IMR-90 (cell line): ENCODE data around the gene ZNF277. TPM values are rescaled to one million over a fixed set of nuclear protein-coding genes. Genes with fewer than 3 reads are reported as not detected.

Source experiments
- ATAC-seq: fragments of 200-7000 bp; cut with Tn5 transposase; 2 replicates; pipeline ENCODE4 v1.9.1; 2020; ENCODE audit warnings: low read depth, mild to moderate bottlenecking, moderate library complexity
- BruUV-seq: library from RNA; stranded (reverse); fragments of 400-500 nt; replicated peaks from 2 replicates; lab custom pipeline; 2021; lab: Mats Ljungman, UMichigan
- CTCF ChIA-PET: fragments of 300-600 bp; formaldehyde crosslinking; extraction: SDS; loops from one replicate; lab custom pipeline; 2021; ENCODE audit warnings: antibody characterized with exemption; lab: Yijun Ruan, JAX
- POLR2A ChIA-PET: fragments of 300-600 bp; sonication (Branson Sonifier 250); formaldehyde crosslinking; loops from one replicate; lab custom pipeline; 2022; ENCODE audit warnings: antibody characterized with exemption; ENCODE audit not compliant: unreplicated experiment; lab: Charles Lee
- DNase-seq: peaks from one replicate; pipeline ENCODE4 v3.0.0; 2013
- H2AFZ ChIP-seq: replicated peaks from 2 replicates; pipeline ENCODE3; 2013; ENCODE audit warnings: low read length, mild to moderate bottlenecking; ENCODE audit not compliant: poor library complexity
- H2AK5ac ChIP-seq: 2 replicates; pipeline ENCODE4 v1.6.1; 2013; ENCODE audit warnings: low read depth, low read length, inconsistent platforms
- H2AK9ac ChIP-seq: replicated peaks from 2 replicates; pipeline ENCODE3; 2013; ENCODE audit warnings: mild to moderate bottlenecking, low read depth, low read length, moderate library complexity; ENCODE audit not compliant: poor library complexity
- H2BK120ac ChIP-seq: 2 replicates; pipeline ENCODE4 v1.6.1; 2013; ENCODE audit warnings: low read depth, low read length, inconsistent platforms
- H2BK15ac ChIP-seq: 3 replicates; pipeline ENCODE4 v1.6.1; 2013; ENCODE audit warnings: low read depth, low read length, inconsistent platforms
- H2BK20ac ChIP-seq: 2 replicates; pipeline ENCODE4 v1.6.1; 2013; ENCODE audit warnings: low read depth, mild to moderate bottlenecking, inconsistent platforms, low read length, moderate library complexity
- H2BK5ac ChIP-seq: 2 replicates; pipeline ENCODE4 v1.6.1; 2013; ENCODE audit warnings: mild to moderate bottlenecking, low read depth, low read length, inconsistent platforms; ENCODE audit not compliant: poor library complexity, severe bottlenecking
- H3K14ac ChIP-seq: replicated peaks from 2 replicates; pipeline ENCODE4 v1.6.1; 2013; ENCODE audit warnings: low read depth, low read length, inconsistent platforms
- H3K18ac ChIP-seq: 2 replicates; pipeline ENCODE4 v1.6.1; 2013; ENCODE audit warnings: low read depth, low read length, control low read depth
- H3K23ac ChIP-seq: 2 replicates; pipeline ENCODE4 v1.6.1; 2013; ENCODE audit warnings: low read depth, low read length, inconsistent platforms
- H3K27ac ChIP-seq: 2 replicates; pipeline ENCODE4 v1.5.1; 2013; ENCODE audit warnings: mild to moderate bottlenecking, control low read depth, low read length; ENCODE audit not compliant: insufficient read depth
- H3K27me3 ChIP-seq: 2 replicates; pipeline ENCODE4 v1.6.1; 2013; ENCODE audit warnings: low read length; ENCODE audit not compliant: control insufficient read depth, insufficient read depth
- H3K36me3 ChIP-seq: 2 replicates; pipeline ENCODE4 v1.6.1; 2013; ENCODE audit warnings: low read length, mixed read lengths; ENCODE audit not compliant: control insufficient read depth, insufficient read depth
- H3K4ac ChIP-seq: 2 replicates; pipeline ENCODE4 v1.6.1; 2013; ENCODE audit warnings: low read depth, low read length, inconsistent platforms
- H3K4me1 ChIP-seq: 2 replicates; pipeline ENCODE4 v1.6.1; 2013; ENCODE audit warnings: low read length, mixed read lengths; ENCODE audit not compliant: control insufficient read depth, insufficient read depth
- H3K4me2 ChIP-seq: 2 replicates; pipeline ENCODE4 v1.6.1; 2013; ENCODE audit warnings: low read depth, mild to moderate bottlenecking, control low read depth, low read length, moderate library complexity
- H3K4me3 ChIP-seq: 2 replicates; pipeline ENCODE4 v1.5.1; 2013; ENCODE audit warnings: low read depth, mild to moderate bottlenecking, control low read depth, low read length, moderate library complexity; ENCODE audit not compliant: insufficient read depth
- H3K56ac ChIP-seq: 2 replicates; pipeline ENCODE4 v1.6.1; 2013; ENCODE audit warnings: low read length, inconsistent platforms; ENCODE audit not compliant: insufficient read depth; ENCODE audit errors: extremely low read depth
- H3K79me1 ChIP-seq, 2 experiments: 2 replicates each; pipeline ENCODE4 v1.6.1; 2013; ENCODE audit warnings: low read length in 2 of 2, inconsistent platforms in 1 of 2, low read depth in 1 of 2
- H3K9ac ChIP-seq: 2 replicates; pipeline ENCODE4 v1.6.1; 2013; ENCODE audit warnings: low read depth, low read length, control low read depth
- H3K9me1 ChIP-seq: 2 replicates; pipeline ENCODE4 v1.6.1; 2013; ENCODE audit warnings: low read length, inconsistent platforms; ENCODE audit not compliant: insufficient read depth
- H3K9me3 ChIP-seq: 2 replicates; pipeline ENCODE4 v1.6.1; 2013; ENCODE audit warnings: low read length; ENCODE audit not compliant: control insufficient read depth, insufficient read depth
- H4K20me1 ChIP-seq: 2 replicates; pipeline ENCODE4 v1.6.1; 2013; ENCODE audit warnings: low read length, inconsistent platforms; ENCODE audit not compliant: insufficient read depth
- H4K5ac ChIP-seq: 2 replicates; pipeline ENCODE4 v1.6.1; 2013; ENCODE audit warnings: mild to moderate bottlenecking, low read depth, low read length, control low read depth
- H4K8ac ChIP-seq, 2 experiments: 2 replicates each; pipeline ENCODE4 v1.6.1; 2013; ENCODE audit warnings: low read depth in 2 of 2, low read length in 2 of 2, control low read depth in 1 of 2, inconsistent platforms in 1 of 2
- H4K91ac ChIP-seq: 2 replicates; pipeline ENCODE4 v1.6.1; 2013; ENCODE audit warnings: low read depth, low read length, inconsistent platforms; ENCODE audit not compliant: insufficient read depth
- BHLHE40 ChIP-seq: fragments of 150-350 bp; IDR thresholded peaks from 2 replicates; pipeline ENCODE4 v1.6.1; 2016; ENCODE audit warnings: mild to moderate bottlenecking, low read depth, low read length
- CEBPB ChIP-seq: IDR thresholded peaks from 2 replicates; pipeline ENCODE4 v1.6.1; 2012; ENCODE audit warnings: low read depth, low read length, improper control_type of control experiment
- CHD1 ChIP-seq: IDR thresholded peaks from 2 replicates; pipeline ENCODE4 v1.6.1; 2012; ENCODE audit warnings: low read depth, low read length, improper control_type of control experiment
- CTCF ChIP-seq: conservative IDR thresholded peaks from 2 replicates; pipeline ENCODE4 v1.5.1; 2012; ENCODE audit warnings: mild to moderate bottlenecking, low read depth, low read length, improper control_type of control experiment
- ELK1 ChIP-seq: fragments of 150-350 bp; IDR thresholded peaks from 2 replicates; pipeline ENCODE4 v1.6.1; 2016; ENCODE audit warnings: low read depth, mild to moderate bottlenecking, low read length, moderate library complexity, borderline replicate concordance
- FOS ChIP-seq: fragments of 150-350 bp; IDR thresholded peaks from 2 replicates; pipeline ENCODE4 v1.6.1; 2016; ENCODE audit warnings: low read depth, low read length
- MAZ ChIP-seq: IDR thresholded peaks from 2 replicates; pipeline ENCODE4 v1.6.1; 2012; ENCODE audit warnings: low read depth, mild to moderate bottlenecking, low read length, improper control_type of control experiment, moderate library complexity, borderline replicate concordance
- MXI1 ChIP-seq: IDR thresholded peaks from 2 replicates; pipeline ENCODE4 v1.6.1; 2012; ENCODE audit warnings: low read depth, mild to moderate bottlenecking, low read length, moderate library complexity, borderline replicate concordance
- RCOR1 ChIP-seq: IDR thresholded peaks from 2 replicates; pipeline ENCODE4 v1.6.1; 2012; ENCODE audit warnings: mild to moderate bottlenecking, low read length, improper control_type of control experiment; ENCODE audit not compliant: insufficient replicate concordance
- SMC3 ChIP-seq: fragments of 150-350 bp; IDR thresholded peaks from 2 replicates; pipeline ENCODE4 v1.6.1; 2016; ENCODE audit warnings: low read depth, mild to moderate bottlenecking, antibody characterized with exemption, low read length, moderate library complexity
- WGBS, 2 experiments: methylation state at CpG; one replicate each; pipeline versions ENCODE4 v1.1.5 to v1.1.7; 2013; ENCODE audit warnings: missing lambda C conversion rate in 2 of 2; ENCODE audit not compliant: insufficient read length in 1 of 2; ENCODE audit errors: extremely low coverage in 2 of 2; 5-methylcytosine and 5-hydroxymethylcytosine counted together
- dilution Hi-C: fragments of 300-500 bp; cut with HindIII; formaldehyde crosslinking; loops from one replicate; pipeline ENCODE4 v1.14.3; 2018; ENCODE audit warnings: low sequenced_read_pairs; ENCODE audit not compliant: unreplicated experiment
- in situ Hi-C: fragments of 300-500 bp; cut with MboI; formaldehyde crosslinking; loops from 3 replicates; pipeline ENCODE4 v1.14.3; 2019; ENCODE audit warnings: low sequenced_read_pairs, inconsistent platforms, mixed read lengths
- intact Hi-C: fragments of 100-400 bp; cut with micrococcal nuclease; formaldehyde crosslinking; loops from 2 replicates; pipeline ENCODE4 v1.10.0; 2022
- polyA plus RNA-seq, 3 experiments: library from polyadenylated mRNA; depleted of rRNA; stranded (reverse); fragments of >200 nt; gene quantifications; 2 replicates each; pipeline ENCODE4 v1.2.3, GENCODE V29; 2012; ENCODE audit warnings: low replicate concordance in 1 of 3
- total RNA-seq: library from RNA; depleted of rRNA; stranded (reverse); fragments of >200 nt; gene quantifications from 2 replicates; pipeline ENCODE4 v1.2.3, GENCODE V29; 2012

Gene ZNF277
- total and polyA plus RNA-seq, 2 of the 4 experiments (the other 2 are of a cell fraction) = 7.3 to 21.3 TPM

- no peak overlapping the region for H2BK15ac ChIP-seq
- peaks cover 2% of the 10 kb centered on the region; the same call in 1 of the 2 replicates for H3K9me3 ChIP-seq
- in situ Hi-C loops = no loop called here
- H4K91ac ChIP-seq = no peak overlapping the region
- ChIA-PET POLR2A (no interaction called here), CTCF (interaction anchor here (0.9 kb wide), 1 partner anchor 11 kb away, joined by 3 read pairs; no protein-coding TSS in a partner anchor)
- no peak overlapping the region for H2AK5ac ChIP-seq
- H3K79me1 ChIP-seq = peaks cover 0 to 12% of the 10 kb centered on the region in 2 experiments; a peak in 2 of 4 replicates
- H2AFZ ChIP-seq = no peak overlapping the region
- H2AK9ac ChIP-seq = no peak overlapping the region
- no peak overlapping the region for H3K4me3 ChIP-seq
- whole genome bisulfite sequencing, 2 experiments = no CpG with 5 or more reads among the region's 3 CpGs
- DNase-seq (no peak), ATAC-seq (no peak)
- H3K4me2 ChIP-seq = no peak overlapping the region
- H2BK5ac ChIP-seq = no peak overlapping the region
- no peak overlapping the region for H4K8ac ChIP-seq
- H4K5ac ChIP-seq = no peak overlapping the region
- no peak overlapping the region for H2BK120ac ChIP-seq
- no peak overlapping the region for H3K18ac ChIP-seq
- intact Hi-C loops = no loop called here
- no peak overlapping the region for H3K9ac ChIP-seq
- no peak overlapping the region for H3K27ac ChIP-seq
- no TSS peak for BruUV-seq
- H3K27me3 ChIP-seq = no peaks in the 10 kb centered on the region
- dilution Hi-C loops = no loop called here
- 0 out of 2 replicates have a peak, but pooled peaks cover 1% of the 10 kb centered on the region for H3K36me3 ChIP-seq
- H2BK20ac ChIP-seq = no peak overlapping the region
- TF ChIP-seq SMC3 (no peak), ELK1 (no peak), CTCF (no peak), RCOR1 (no peak), FOS (no peak), CHD1 (no peak), CEBPB (no peak), MAZ (no peak), MXI1 (no peak), BHLHE40 (no peak)
- H3K56ac ChIP-seq = no peak overlapping the region
- H3K14ac ChIP-seq = no peak overlapping the region
- H3K4me1 ChIP-seq = peaks cover 3% of the 10 kb centered on the region
- H3K23ac ChIP-seq = no peak overlapping the region
- peaks cover 7% of the 10 kb centered on the region; the same call in 1 of the 2 replicates for H3K9me1 ChIP-seq
- no peak overlapping the region for H3K4ac ChIP-seq
- H4K20me1 ChIP-seq = no peaks in the 10 kb centered on the region
Observed at GRCh38 chr7:112167147-112167546, 39.3 kb upstream of the ZNF277 start.
